CD4-positive, alpha-beta T cell treated with Interleukin-6 for 4 hours (primary cell): ENCODE data around the gene SLC35A3.
"Not testable (repeated sequence)": the region's sequence is repeated elsewhere in the genome, so short reads cannot be mapped to it uniquely, and the experiment has no call there.

ENCODE experiments used
- DNase-seq: peaks from one replicate; pipeline ENCODE4 v3.0.0-alpha.2; 2020; ENCODE audit warnings: mixed read lengths

Gene SLC35A3

GRCh38 chr1:100036718-100037655 is 67.2 kb downstream of the SLC35A3 start:
- DNase-seq: no peak

GRCh38 chr1:100037656-100037926 is 67.8 kb downstream of the SLC35A3 start:
- DNase-seq: no peak

GRCh38 chr1:100037927-100038659 is 68.3 kb downstream of the SLC35A3 start:
- peak; percentile 89 for DNase-seq

- peak; percentile 82 for DNase-seq
Observed at GRCh38 chr1:100038660-100039287, 69.0 kb downstream of the SLC35A3 start.

- DNase-seq: no peak
Observed at GRCh38 chr1:100039591-100039990, 69.8 kb downstream of the SLC35A3 start.

GRCh38 chr1:100045206-100045605 is 75.4 kb downstream of the SLC35A3 start:
- DNase-seq: no peak

- DNase-seq: not testable (repeated sequence)
Observed at GRCh38 chr1:100047235-100047708, 77.5 kb downstream of the SLC35A3 start.

- no peak for DNase-seq
Observed at GRCh38 chr1:100050139-100050538, 80.3 kb downstream of the SLC35A3 start.

GRCh38 chr1:100051401-100051800 is 81.6 kb downstream of the SLC35A3 start:
- DNase-seq: no peak

- DNase-seq: no peak
Observed at GRCh38 chr1:100051893-100052292, 82.1 kb downstream of the SLC35A3 start.

- no peak for DNase-seq
Observed at GRCh38 chr1:100053119-100053518, 83.3 kb downstream of the SLC35A3 start.

- no peak for DNase-seq
Observed at GRCh38 chr1:100053727-100054126, 83.9 kb downstream of the SLC35A3 start.

GRCh38 chr1:100061681-100062080 is 91.9 kb downstream of the SLC35A3 start:
- DNase-seq: no peak

- DNase-seq: no peak
Observed at GRCh38 chr1:100065183-100065968, 95.6 kb downstream of the SLC35A3 start.

- no peak for DNase-seq
Observed at GRCh38 chr1:100065969-100066227, 96.1 kb downstream of the SLC35A3 start.

GRCh38 chr1:100070201-100070939 is 100.6 kb downstream of the SLC35A3 start:
- DNase-seq: no peak

- no peak for DNase-seq
Observed at GRCh38 chr1:100073531-100073930, 103.7 kb downstream of the SLC35A3 start.

- DNase-seq: no peak
Observed at GRCh38 chr1:100074604-100075395, 105.0 kb downstream of the SLC35A3 start.

GRCh38 chr1:100075773-100076172 is 106.0 kb downstream of the SLC35A3 start:
- no peak for DNase-seq

- DNase-seq: no peak
Observed at GRCh38 chr1:100076319-100076718, 106.5 kb downstream of the SLC35A3 start.

GRCh38 chr1:100076744-100077143 is 106.9 kb downstream of the SLC35A3 start:
- DNase-seq: no peak
